ENCODE results near the gene EIF4B.

EIF4B gene

GRCh38 chr12:53091756-53092155 lies 85.5 kb downstream of the EIF4B start:
- Histone ChIP-seq H3K9ac (ENCODE audit: low read length in 2 of 2) (no peak overlapping the region), H3K4me3 (ENCODE audit: low read length in 2 of 2) (no peak overlapping the region), H3K36me3 (ENCODE audit: control insufficient read depth in 2 of 2, insufficient read depth in 2 of 2, low read length in 2 of 2) (no peaks in the 10 kb centered on the region), H3K9me3 (ENCODE audit: control insufficient read depth in 2 of 2, low read length in 2 of 2) (no peaks in the 10 kb centered on the region), H3K27ac (ENCODE audit: low read length) (no peak overlapping the region), H3K4me1 (ENCODE audit: control insufficient read depth, insufficient read depth, low read length) (peaks cover 11% of the 10 kb centered on the region), H3K27me3 (ENCODE audit: control insufficient read depth in 1 of 2, insufficient read depth in 2 of 2, low read length in 2 of 2) (no peaks in the 10 kb centered on the region)
